Stimulated activated CD8-positive, alpha-beta memory T cell treated with anti-CD3 and anti-CD28 coated beads, Interleukin-15, amount 100 ng/mL, for 48 hours (primary cell): Measurements from ENCODE around the gene ZGPAT.

Experiments used
- DNase-seq, 2 donors: peaks; one replicate each; pipeline ENCODE4 v3.0.0-alpha.2; 2020; ENCODE audit warnings: low read depth in 2 of 2

Gene ZGPAT

DNA sequence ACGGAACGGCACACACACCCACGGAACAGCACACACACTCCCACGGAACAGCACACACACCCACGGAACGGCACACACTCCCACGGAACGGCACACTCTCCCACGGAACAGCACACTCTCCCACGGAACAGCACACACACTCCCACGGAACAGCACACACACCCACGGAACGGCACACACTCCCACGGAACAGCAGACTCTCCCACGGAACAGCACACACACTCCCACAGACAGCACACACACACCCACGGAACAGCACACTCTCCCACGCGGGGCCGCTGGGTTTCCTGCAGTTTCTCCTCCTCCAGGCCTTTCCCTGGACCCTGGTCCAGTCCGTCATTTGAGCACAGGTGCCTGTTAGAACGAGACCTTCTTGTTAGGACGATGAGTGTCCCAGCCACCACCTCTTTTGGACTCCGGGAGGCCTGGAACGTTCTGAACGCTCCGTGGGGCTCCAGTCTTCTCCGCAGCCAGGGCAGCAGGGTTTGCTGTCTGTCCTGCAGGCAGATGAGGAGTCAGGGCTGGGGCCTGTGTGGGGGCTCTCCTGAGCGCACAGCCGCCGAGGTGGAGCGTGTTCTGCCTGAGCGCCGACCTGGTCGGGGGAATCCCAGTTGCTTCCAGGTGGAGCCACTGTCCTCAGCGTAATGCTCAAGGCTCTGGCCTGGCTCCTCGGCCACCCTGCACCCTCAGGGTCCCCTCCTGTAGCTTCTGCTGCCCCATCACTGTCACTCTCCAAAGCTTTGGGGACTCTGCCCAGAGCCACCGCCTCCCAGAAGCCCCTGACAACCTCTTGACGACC, 29.0 kb upstream of the ZGPAT start:
- no peak for DNase-seq

- no peak for DNase-seq
Measured at GRCh38 chr20:63679799-63680305, 28.0 kb upstream of the ZGPAT start.

DNA sequence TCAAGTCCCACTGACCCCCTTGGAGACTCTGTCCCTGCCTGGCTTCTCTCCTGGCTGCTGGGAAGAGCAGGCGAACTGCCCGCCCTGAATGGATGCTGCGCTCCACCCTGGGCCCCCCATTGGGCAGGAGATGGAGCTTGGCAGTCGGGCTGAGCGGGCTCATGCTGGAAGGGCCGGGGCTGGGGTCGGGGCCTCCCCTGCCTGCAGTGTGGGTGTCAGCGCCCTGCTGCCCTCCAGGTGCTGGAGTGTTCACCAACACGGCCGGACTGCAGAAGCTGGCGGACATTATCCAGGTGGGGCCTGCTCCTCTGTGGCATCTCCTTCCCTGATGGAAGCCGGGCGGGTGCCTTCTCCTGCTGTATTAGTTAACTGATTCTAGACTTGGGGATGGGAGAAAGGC, 27.4 kb upstream of the ZGPAT start:
- DNase-seq, result no peak

DNA sequence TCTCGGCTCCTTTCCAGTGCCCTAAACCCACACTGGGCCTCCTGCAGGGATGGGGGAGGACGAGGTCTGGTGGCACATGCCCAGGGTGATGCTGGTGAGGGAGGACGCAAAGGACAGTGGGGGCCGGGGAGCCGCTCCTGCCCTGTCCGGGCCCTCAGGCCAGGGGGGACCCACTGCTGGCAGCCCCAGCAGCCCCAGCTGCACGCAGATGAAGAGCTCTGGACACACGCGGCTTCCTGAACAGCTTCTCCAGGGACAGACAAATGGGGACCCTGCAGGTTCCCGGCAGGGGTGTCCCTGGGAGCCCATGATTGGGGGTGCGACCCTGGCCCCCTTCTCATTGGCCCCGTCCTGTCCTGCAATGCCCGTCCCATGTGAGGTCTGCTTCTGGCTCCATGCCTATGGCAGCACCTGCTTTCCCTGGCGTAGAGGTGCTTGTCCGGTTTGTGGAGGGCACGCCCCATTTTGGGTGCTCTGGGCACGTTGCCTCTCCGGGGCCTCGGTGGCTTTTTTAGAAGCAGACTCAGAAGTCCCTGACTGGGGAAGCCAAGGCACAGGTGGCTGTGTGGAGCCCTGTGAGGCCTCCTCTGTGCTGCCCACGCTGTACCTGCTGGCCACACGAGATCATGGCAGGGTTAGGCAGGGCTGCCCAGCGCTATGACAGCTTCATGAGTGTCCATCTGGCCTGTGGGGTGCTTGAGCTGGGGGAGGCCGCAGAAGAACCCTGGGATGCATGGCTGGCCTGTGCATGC, 26.8 kb upstream of the ZGPAT start:
- DNase-seq, result no peak

- DNase-seq, result no peak
Measured at GRCh38 chr20:63681609-63682142, 26.2 kb upstream of the ZGPAT start.

DNA sequence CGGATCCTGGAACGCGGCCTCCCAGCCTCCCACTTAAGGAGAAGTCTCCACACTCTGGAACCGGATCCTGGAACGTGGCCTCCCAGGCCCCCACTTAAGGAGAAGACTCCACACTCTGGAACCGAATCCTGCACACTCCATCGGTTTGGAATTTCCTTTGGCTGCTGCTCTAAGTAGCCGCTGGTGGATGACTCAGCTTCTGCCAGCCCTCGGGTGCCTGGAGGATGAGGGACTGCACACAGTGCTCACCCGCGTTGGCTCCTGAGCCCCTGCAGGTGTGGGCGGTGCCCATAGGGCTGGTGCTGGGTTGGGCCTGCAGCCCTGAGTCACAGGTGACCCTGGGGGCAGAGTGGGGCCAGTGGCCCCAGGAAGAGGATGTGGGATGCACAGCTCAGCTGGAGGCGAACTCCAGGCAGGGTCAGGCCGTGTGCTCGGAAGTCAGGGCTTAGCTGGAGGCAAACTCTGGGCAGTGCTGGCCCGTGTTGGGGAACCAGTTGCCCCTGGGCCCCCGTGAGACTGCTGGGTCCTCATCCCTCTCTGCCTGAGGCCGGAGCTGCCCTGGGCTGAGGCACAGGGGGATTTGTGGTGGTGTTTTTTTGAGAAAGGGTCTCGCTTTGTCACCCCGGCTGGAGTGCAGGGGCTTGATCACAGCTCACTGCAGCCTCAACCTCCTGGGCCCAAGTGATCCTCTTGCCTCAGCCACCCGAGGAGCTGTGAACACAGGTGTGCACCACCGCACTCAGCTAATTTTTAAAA, 25.3 kb upstream of the ZGPAT start:
- no peak for DNase-seq

DNA sequence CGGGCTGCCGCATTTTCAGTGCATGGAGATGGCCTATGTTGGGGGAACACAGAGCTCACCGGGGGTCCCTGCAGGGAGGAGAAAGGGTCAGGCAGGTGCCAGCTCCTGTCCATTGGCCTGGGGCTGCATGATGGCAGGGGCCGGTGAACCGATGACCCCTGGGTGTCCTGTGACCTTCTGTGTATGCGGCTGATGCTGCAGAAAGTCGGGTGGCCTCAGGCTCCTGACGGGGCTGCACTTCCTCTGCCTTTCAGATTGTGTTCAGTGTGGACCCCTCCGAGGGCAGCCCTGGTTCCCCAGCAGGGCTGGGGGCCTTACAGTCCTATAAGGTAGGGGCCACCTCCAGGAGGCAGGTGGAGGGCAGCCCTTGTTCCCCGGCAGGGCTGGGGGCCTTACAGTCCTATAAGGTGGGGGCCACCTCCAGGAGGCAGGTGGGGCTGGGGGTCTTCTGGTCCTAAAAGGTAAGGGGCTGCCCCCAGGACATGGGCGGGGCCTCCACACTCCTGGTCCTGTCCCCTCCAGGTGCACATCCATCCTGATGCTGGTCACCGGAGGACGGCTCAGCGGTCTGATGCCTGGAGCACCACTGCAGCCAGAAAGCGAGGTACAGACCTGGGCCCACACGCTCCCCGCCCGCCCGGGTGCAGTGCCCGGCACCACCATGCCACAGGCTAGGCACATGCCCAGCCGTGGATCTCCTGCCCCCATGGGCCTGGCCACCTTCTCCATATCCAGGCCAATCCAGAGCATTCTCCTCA, 22.4 kb upstream of the ZGPAT start:
- DNase-seq, result no peak

- no peak for DNase-seq
Measured at GRCh38 chr20:63686094-63686491, 21.7 kb upstream of the ZGPAT start.

- DNase-seq, result no peak
Measured at GRCh38 chr20:63686492-63687321, 21.1 kb upstream of the ZGPAT start.

GRCh38 chr20:63687419-63688178, 20.2 kb upstream of the ZGPAT start:
- no peak for DNase-seq

GRCh38 chr20:63688228-63689045, 19.4 kb upstream of the ZGPAT start:
- DNase-seq, result no peak

- DNase-seq, result no peak
Measured at GRCh38 chr20:63689046-63690002, 18.5 kb upstream of the ZGPAT start.

GRCh38 chr20:63690003-63690897, 17.6 kb upstream of the ZGPAT start:
- no peak for DNase-seq

GRCh38 chr20:63690898-63691710, 16.7 kb upstream of the ZGPAT start:
- no peak for DNase-seq

DNA sequence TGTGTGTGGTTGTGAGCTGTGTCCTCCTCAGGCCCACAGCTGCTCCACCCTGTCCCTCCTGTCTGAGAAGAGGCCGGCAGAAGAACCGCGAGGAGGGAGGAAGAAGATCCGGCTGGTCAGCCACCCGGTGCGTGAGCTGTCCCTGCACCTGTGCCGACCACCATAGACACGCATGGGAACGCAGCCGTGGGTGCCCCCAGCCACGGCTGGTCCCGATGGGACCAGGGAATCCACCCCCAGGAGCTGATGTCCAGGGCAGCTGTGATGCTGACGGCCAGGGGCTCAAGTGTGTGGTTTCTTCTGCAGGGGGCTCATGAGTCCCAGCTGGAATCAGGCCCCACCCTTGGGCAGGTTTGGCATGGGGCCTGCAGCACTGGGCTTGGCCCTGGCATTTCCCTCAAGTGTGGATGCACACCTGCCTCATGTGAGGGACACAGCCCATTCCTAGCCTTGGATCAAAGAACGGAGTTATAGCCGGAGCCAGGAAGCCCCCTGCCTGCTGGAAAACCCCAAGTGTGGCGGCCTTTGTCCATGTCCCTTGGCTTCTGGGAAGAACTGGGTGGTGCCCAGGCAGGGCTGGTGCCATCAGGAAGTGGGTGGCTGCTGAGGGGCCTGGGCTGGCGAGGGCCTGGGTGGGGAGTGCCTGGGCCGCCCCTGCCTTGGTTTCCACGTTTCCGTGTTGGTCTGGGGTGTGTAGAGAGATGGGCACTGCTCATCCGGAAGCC, 16.0 kb upstream of the ZGPAT start:
- no peak for DNase-seq
